Stimulated activated CD4-positive, alpha-beta T cell treated with anti-CD3 and anti-CD28 coated beads, Interleukin-15, amount 100 ng/mL, for 24 hours (primary cell): Measurements from ENCODE around the gene SEMA5A.

Experiments used
- DNase-seq: peaks from one replicate; pipeline ENCODE4 v3.0.0-alpha.2; 2020

Gene SEMA5A

DNA sequence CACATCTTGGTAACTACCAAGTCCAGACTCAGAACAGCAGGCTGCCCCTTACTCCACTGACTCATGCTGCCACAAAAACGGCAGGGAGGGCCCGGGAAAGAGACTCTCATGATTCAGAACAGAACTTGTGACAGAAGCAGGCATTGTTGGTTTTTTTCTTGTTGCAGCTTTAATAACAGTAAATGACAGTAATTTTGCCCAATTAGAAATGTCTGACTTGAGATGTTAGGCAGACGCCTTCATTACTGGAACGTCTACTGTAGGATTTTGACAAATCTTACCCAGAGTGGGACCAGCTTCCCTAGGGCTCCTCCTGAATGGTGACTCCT is 77.9 kb downstream of the SEMA5A start:
- no peak for DNase-seq

DNA sequence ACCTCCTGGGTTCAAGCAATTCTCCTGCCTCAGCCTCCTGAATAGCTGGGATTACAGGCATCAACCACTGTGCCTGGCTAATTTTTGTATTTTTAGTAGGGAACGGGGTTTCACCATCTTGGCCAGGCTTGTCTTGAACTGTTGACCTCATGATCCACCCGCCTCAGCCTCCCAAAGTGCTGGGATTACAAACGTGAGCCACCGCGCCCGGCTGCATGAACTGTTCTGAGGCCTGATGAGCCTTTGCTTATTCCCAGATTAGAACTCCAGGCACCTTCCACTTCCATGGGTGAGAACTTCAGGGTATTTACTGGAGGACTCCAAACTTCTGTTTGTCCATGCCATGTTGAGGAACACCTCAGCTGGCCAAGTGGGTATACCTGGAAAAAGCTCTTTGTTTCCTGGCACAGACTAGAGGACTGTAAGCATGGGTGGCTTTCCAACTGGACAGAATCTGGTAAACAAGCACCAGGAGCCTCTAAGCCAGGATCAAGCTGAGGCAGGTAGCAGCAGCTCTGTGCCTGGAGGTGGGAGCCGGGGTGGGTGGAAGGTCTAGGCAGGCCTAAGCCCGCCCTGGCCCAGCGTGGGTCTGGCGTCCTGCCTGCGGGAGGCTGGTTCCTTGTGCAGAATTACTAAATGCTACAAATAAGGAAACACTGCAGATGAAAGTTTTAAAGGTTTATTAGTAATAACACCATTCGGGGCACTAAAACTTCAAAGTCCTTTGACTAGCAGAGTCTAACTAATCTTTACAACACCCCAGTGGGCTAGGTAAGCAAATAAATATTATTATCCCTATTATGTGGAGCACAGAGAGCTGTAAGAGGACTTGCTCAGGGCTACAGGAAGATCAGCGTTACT is 78.4 kb downstream of the SEMA5A start:
- DNase-seq, result no peak

- DNase-seq, result no peak
Observed at GRCh38 chr5:9466697-9467096, 79.2 kb downstream of the SEMA5A start.

GRCh38 chr5:9464478-9464877 is 81.4 kb downstream of the SEMA5A start:
- DNase-seq, result no peak

GRCh38 chr5:9462109-9462508 is 83.8 kb downstream of the SEMA5A start:
- no peak for DNase-seq

DNA sequence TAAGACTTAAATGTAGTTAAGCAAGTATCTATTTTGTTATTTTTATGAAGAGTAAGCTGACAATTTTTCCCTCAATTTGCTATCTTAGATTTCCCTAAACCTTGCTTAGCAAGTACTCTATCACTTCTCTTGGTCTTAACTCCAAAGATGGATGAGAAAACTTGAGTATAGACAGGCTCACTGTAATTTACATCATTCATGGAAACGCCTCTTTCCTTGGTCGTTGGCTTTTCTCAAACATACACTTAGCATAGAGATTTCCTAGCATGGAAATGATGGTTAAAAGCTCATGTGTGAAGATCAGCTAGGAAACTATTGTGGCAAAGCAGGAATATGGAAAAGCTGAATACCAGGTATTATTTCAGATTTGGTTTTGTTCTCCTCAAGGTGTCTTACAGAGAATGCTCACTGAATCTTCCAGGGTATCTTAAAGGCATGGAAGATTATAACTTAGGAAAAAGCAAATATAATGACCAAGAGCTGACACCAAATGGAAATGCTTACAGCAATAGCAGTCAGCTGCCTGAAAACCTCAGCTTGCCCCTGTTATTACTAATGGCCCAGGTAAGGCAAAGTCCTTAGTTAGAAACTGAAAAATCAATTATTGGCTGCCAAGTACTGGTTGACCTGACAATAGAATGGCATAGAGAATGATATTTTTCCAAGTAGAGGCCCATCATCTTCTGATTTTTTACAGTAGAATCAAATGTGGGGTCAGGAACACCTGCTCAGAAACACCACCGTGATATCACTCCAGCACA is 84.8 kb downstream of the SEMA5A start:
- no peak for DNase-seq

- DNase-seq, result no peak
Observed at GRCh38 chr5:9456435-9457042, 89.3 kb downstream of the SEMA5A start.

GRCh38 chr5:9455826-9456434 is 89.9 kb downstream of the SEMA5A start:
- no peak for DNase-seq

GRCh38 chr5:9454491-9454890 is 91.4 kb downstream of the SEMA5A start:
- DNase-seq, result no peak

DNA sequence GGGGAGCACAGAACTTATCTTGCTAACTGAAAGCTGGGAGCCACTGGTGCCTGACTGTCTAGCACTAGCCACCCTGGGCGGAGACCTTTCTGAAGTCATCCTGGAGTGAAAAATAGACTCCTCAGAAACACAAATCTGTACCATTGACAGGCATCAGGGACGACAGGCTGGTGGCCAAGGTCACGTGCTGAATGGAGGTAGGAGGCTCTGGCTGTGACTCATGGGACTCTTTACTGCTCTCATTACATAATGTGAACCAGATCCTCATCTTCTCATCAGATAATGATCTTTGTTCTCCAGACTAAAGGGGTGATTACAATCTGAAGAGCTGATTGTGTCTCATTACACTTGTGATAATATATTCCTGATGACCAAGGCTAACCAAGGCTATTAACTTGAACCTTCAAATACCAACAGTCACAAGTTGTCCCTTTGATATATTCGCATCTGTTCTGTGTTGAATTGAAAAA is 91.8 kb downstream of the SEMA5A start:
- no peak for DNase-seq

GRCh38 chr5:9453480-9454011 is 92.3 kb downstream of the SEMA5A start:
- DNase-seq, result no peak

- no peak for DNase-seq
Observed at GRCh38 chr5:9452181-9452580, 93.7 kb downstream of the SEMA5A start.

- DNase-seq, result no peak
Observed at GRCh38 chr5:9451037-9451436, 94.8 kb downstream of the SEMA5A start.

GRCh38 chr5:9447691-9448090 is 98.2 kb downstream of the SEMA5A start:
- no peak for DNase-seq

DNA sequence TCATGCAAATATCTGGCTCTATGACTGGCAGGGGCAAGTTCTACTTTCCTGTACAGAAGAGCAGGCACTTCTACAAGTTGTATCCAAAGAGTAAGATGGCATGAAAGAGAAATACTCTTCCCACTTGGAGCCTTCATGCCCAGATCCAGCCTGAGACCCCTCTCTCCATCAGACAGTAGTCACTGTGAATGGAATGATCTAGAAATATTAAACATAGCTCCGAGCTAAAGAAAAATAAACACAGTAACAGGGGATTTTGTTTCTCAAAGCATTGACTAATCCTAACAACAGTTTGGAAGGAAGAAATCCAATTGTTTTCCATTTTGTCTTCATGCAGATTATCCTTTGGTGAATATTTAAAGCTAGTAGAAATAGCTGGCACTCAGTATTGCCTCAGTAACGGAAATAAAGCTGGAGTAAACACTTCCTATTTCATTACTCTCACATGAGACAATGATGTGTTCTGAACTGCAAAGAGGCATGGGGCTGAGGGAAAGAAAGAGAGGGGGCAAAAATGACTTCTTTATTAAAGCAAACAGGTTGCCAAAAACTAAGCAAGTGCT is 100.0 kb downstream of the SEMA5A start:
- no peak for DNase-seq

DNA sequence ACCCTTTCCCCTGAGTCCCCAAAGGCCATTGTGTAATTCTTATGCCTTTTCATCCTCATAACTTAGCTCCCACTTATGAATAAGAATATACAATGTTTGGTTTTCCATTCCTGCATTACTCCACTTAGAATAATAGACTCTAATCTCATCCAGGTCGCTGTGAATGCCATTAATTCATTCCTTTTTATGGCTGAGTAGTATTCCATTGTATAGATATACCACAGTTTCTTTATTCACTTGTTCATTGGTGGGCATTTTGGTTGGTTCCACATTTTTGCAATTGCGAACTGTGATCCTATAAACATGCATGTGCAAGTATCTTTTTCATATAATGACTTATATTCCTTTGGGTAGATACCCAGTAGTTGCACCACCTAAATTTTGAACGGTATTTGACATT is 101.5 kb downstream of the SEMA5A start:
- no peak for DNase-seq

GRCh38 chr5:9441610-9442009 is 104.3 kb downstream of the SEMA5A start:
- DNase-seq, result no peak

DNA sequence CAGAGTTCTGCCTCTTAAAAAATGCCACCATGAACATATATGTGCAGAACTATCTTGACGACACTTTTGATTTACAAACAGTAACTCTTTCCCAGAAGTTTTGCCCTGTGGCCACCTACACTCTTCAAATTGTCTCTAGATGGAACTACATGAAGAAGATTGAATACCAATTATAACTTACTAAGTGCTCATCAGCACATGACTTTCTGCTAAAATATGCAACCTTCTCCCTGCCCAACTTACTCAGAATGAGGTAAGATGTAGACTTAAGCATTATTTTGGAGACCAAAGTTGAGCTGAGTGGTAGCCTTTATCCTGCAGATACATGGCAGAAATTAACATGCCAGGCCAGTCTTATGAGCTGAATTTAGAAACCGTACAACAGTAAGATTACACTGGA is 105.4 kb downstream of the SEMA5A start:
- DNase-seq, result no peak

DNA sequence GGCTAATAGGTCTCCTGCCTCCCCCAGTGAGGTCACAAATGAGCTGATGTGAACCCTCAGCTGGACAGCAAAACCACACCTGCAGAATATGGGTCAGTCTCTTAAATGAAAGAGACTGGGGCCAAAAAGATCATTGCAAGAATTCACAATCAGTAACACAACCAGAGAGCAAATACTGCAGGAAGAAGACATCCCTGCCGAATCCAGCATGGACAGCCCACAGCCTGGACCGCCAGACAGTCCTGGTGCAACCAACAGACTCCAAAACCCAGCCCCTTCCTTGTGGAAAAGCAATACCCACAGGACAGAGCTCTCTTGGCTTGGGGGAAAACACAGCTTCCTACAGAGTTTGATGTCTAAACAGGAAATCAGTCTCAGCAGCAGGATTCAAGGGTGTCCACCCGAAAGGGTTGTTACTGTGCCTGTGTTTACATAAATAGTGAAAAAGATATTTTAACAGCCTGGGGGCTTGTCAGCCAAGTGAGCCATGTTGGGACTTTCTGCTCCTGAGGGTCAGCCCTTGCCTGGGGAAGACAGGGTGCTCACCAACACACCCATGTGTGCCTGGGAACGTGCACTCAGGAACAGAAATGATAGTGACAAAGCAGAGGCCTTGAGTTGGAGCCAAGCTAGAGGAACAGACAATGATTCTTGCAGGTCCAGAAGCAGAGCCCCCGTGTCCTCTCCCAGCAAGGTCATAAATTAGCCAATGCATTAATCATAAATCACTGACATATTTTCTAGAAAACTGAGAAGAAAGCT is 106.2 kb downstream of the SEMA5A start:
- DNase-seq, result no peak

- no peak for DNase-seq
Observed at GRCh38 chr5:9438596-9439354, 107.1 kb downstream of the SEMA5A start.

DNA sequence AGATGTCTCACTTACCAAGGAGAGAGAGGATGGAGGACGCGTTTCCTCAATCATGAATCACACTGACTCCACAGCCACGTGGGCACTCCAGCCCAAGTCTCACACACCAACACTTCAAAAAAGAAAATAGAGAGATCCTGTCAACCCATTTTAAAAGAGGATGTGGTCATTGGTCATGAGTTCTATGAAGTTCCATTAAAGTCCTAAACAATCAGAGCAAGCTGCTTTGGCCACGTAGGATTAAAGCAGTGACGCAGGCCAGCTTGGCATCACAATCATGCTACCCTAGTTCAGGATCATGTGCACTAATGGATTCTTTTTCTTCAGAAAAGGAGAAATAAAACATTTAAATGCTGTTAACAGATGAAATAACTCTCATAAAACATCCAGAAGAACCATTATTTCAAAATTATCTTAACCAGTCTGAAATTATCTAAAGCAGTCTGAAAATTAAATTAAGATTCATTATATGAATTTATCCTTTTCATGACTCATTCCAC is 108.1 kb downstream of the SEMA5A start:
- no peak for DNase-seq
